ENCODE results near the gene ATP6V0D1. TPM values are rescaled to one million over a fixed set of nuclear protein-coding genes. Genes with fewer than 3 reads are reported as not detected.

ATP6V0D1 gene
- total RNA-seq, 1 donor from 2014 or later, result 143 TPM

GRCh38 chr16:67454104-67454503 lies 26.9 kb downstream of the ATP6V0D1 start:
- DNase-seq (no peak), ATAC-seq (no peak)
- no peak overlapping the region for H3K27ac ChIP-seq
- peaks cover 41% of the 10 kb centered on the region for H3K36me3 ChIP-seq
- intact Hi-C loops (cut with DNase I), result no loop called here
- TF ChIP-seq CTCF (IDR thresholded peaks at IDR 0.05), result no peak
- H3K9me3 ChIP-seq, result no peaks in the 10 kb centered on the region
- H3K4me1 ChIP-seq, result peaks cover 55% of the 10 kb centered on the region
- no peaks in the 10 kb centered on the region for H3K27me3 ChIP-seq
- no peak overlapping the region for H3K4me3 ChIP-seq

- Histone ChIP-seq H3K36me3 (peaks cover 55% of the 10 kb centered on the region), H3K4me3 (no peak overlapping the region), H3K9me3 (no peaks in the 10 kb centered on the region), H3K4me1 (peaks cover 52% of the 10 kb centered on the region), H3K27ac (peak overlapping the region; percentile 59), H3K27me3 (no peaks in the 10 kb centered on the region)
- ATAC-seq (peak; percentile 56), DNase-seq (no peak)
- intact Hi-C loops (cut with DNase I), result no loop called here
- TF ChIP-seq CTCF (IDR thresholded peaks at IDR 0.05), result no peak
These were observed 29.1 kb downstream of the ATP6V0D1 start for GRCh38 chr16:67451704-67452435.

DNA sequence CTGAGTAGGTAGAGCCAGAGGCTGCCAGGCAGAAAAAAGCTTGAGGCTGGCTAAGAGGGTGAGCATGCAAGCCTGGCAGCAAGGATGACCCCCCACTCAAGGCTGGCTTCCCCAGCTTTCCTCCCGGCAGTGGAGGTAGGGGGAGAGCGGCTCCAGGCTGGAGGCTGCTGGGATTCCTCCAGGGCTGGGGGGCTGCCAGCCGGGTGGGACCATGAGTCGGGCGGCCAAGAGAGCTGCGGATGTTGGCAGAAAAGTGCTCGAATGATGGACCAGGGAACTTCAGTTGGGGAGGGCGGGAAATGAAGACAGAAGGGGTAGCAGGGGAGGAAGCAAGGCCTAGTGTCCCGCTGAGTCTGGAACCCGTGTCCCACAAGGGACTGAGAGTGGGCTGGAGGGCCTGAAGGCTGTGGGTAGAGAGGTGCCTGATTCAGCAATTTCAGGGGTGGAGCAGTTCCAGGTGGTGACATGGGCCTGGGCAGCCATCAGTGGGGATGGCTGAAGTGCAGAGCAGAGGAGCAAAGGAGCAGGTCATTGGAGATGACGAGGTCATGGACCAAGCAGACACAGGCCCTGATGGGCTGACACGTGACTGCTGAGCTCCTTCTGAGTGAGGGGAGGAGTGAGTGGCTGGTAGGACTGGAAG lies 29.8 kb downstream of the ATP6V0D1 start:
- Histone ChIP-seq H3K27ac (no peak overlapping the region), H3K4me3 (no peak overlapping the region), H3K27me3 (no peaks in the 10 kb centered on the region), H3K9me3 (no peaks in the 10 kb centered on the region), H3K4me1 (peaks cover 53% of the 10 kb centered on the region), H3K36me3 (peaks cover 55% of the 10 kb centered on the region)
- intact Hi-C loops (cut with DNase I), result no loop called here
- ATAC-seq (no peak), DNase-seq (no peak)
- no peak for TF ChIP-seq CTCF (IDR thresholded peaks at IDR 0.05)

DNA sequence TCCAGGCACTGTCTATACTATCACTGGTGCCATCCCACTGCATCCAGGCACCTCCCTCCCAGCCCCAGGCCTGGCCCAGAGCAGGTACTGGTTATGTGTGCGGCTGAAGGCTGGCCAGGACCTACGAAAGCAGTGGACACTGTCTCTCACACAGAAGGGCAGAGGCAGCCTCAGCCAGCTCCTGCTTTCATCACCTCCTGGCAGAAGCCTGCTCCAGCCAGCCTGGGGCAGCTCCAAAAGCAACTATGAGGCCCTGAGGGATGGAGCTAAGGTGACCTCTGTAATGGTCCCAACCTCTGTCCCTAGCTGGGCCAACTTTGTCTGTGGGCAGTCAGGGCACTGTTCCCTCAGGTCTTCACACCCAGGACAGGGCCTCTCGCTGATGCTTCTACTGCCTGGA lies 31.2 kb downstream of the ATP6V0D1 start:
- TF ChIP-seq CTCF (IDR thresholded peaks at IDR 0.05), result no peak
- DNase-seq, result no peak
- no peaks in the 10 kb centered on the region for H3K9me3 ChIP-seq
- no peaks in the 10 kb centered on the region for H3K27me3 ChIP-seq
- peak overlapping the region; percentile 53 for H3K27ac ChIP-seq
- intact Hi-C loops (cut with DNase I), result no loop called here
- ATAC-seq, result no peak
- H3K36me3 ChIP-seq, result peaks cover 58% of the 10 kb centered on the region
- no peak overlapping the region for H3K4me3 ChIP-seq
- peaks cover 59% of the 10 kb centered on the region for H3K4me1 ChIP-seq

- no peak for TF ChIP-seq CTCF (IDR thresholded peaks at IDR 0.05)
- ATAC-seq, result no peak
- H3K27me3 ChIP-seq, result no peaks in the 10 kb centered on the region
- no peak for DNase-seq
- H3K36me3 ChIP-seq, result peaks cover 62% of the 10 kb centered on the region
- peak overlapping the region; percentile 53 for H3K27ac ChIP-seq
- intact Hi-C loops (cut with DNase I), result no loop called here
- peaks cover 59% of the 10 kb centered on the region for H3K4me1 ChIP-seq
- no peaks in the 10 kb centered on the region for H3K9me3 ChIP-seq
- no peak overlapping the region for H3K4me3 ChIP-seq
These were observed 31.6 kb downstream of the ATP6V0D1 start for GRCh38 chr16:67449336-67449735.

Data from upper lobe of right lung (tissue), 1 donor.